NCI-H1436 treated with DMSO at 0.1 percent for 48 hours (cell line): ENCODE results near the gene TSTD1.
"Not testable (repeated sequence)": the region's sequence is repeated elsewhere in the genome, so short reads cannot be mapped to it uniquely, and the experiment has no call there.

Source experiments
- DNase-seq: peaks from one replicate; lab custom pipeline; 2025; lab: John Stamatoyannopoulos, UW

TSTD1 gene

GRCh38 chr1:161037661-161038522 lies 872 bp downstream of the TSTD1 start:
- DNase-seq = no peak

GRCh38 chr1:161033751-161034150 lies 5.0 kb downstream of the TSTD1 start:
- DNase-seq = no peak

GRCh38 chr1:161032409-161032808 lies 6.4 kb downstream of the TSTD1 start:
- DNase-seq = no peak

GRCh38 chr1:161031874-161032273 lies 6.9 kb downstream of the TSTD1 start:
- DNase-seq = no peak

- not testable (repeated sequence) for DNase-seq
Observed at GRCh38 chr1:161029466-161029865, 9.3 kb downstream of the TSTD1 start.

GRCh38 chr1:161026954-161027353 lies 11.8 kb downstream of the TSTD1 start:
- not testable (repeated sequence) for DNase-seq

GRCh38 chr1:161022432-161022831 lies 16.3 kb downstream of the TSTD1 start:
- not testable (repeated sequence) for DNase-seq

- no peak for DNase-seq
Observed at GRCh38 chr1:161021970-161022353, 16.8 kb downstream of the TSTD1 start.

GRCh38 chr1:161021165-161021969 lies 17.4 kb downstream of the TSTD1 start:
- peak; percentile 94 for DNase-seq

- no peak for DNase-seq
Observed at GRCh38 chr1:161020509-161021164, 18.1 kb downstream of the TSTD1 start, which contains the start of gene F11R. Gene F11R (minus strand): TSS chr1:161021152. CDS start chr1:161021073, 79 bp downstream.

- no peak for DNase-seq
Observed at GRCh38 chr1:161019751-161020495, 18.8 kb downstream of the TSTD1 start.

GRCh38 chr1:161019111-161019660 lies 19.6 kb downstream of the TSTD1 start:
- DNase-seq = not testable (repeated sequence)

- DNase-seq = no peak
Observed at GRCh38 chr1:161018631-161018930, 20.2 kb downstream of the TSTD1 start.

GRCh38 chr1:161017756-161018630 lies 20.8 kb downstream of the TSTD1 start:
- no peak for DNase-seq

GRCh38 chr1:161017181-161017580 lies 21.6 kb downstream of the TSTD1 start:
- not testable (repeated sequence) for DNase-seq

- not testable (repeated sequence) for DNase-seq
Observed at GRCh38 chr1:161016683-161017082, 22.1 kb downstream of the TSTD1 start.

GRCh38 chr1:161013488-161014230 lies 25.1 kb downstream of the TSTD1 start:
- no peak for DNase-seq

GRCh38 chr1:161013131-161013487 lies 25.7 kb downstream of the TSTD1 start:
- no peak for DNase-seq

- no peak for DNase-seq
Observed at GRCh38 chr1:161012420-161012819, 26.3 kb downstream of the TSTD1 start.
